ENCODE data around the gene R3HDM4. TPM values are rescaled to one million over a fixed set of nuclear protein-coding genes. Genes with fewer than 3 reads are reported as not detected.

Gene R3HDM4
- total and polyA plus RNA-seq, 10 of the 15 experiments (the other 5 are each of a cell fraction or from before 2014, with no cell fraction given): 1.3 to 65.8 (median 27.7) TPM

- TF ChIP-seq MYB (IDR thresholded peaks at IDR 0.05; ENCODE audit: borderline replicate concordance, low read depth, low read length): no peak
- no peak for TF ChIP-seq JUND (IDR thresholded peaks at IDR 0.05; ENCODE audit: low read depth, low read length)
- TF ChIP-seq POLR2A (IDR thresholded peaks at IDR 0.05; ENCODE audit: low read depth, low read length): 0 out of 2 replicates have a peak, but pooled peaks have one; percentile 16
- TF ChIP-seq ZBTB4 (CRISPR knock-in tag; IDR thresholded peaks at IDR 0.05): no peak
- TF ChIP-seq GABPA (IDR thresholded peaks at IDR 0.05; ENCODE audit: low read depth): no peak
- TF ChIP-seq ZZZ3 (IDR thresholded peaks at IDR 0.05; ENCODE audit: control insufficient read depth, insufficient read length, low read depth): no peak
- TF ChIP-seq, protein P1, sequence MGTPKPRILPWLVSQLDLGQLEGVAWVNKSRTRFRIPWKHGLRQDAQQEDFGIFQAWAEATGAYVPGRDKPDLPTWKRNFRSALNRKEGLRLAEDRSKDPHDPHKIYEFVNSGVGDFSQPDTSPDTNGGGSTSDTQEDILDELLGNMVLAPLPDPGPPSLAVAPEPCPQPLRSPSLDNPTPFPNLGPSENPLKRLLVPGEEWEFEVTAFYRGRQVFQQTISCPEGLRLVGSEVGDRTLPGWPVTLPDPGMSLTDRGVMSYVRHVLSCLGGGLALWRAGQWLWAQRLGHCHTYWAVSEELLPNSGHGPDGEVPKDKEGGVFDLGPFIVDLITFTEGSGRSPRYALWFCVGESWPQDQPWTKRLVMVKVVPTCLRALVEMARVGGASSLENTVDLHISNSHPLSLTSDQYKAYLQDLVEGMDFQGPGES (IDR thresholded peaks at IDR 0.05): no peak
Measured at GRCh38 chr19:917323-918151, 4.5 kb upstream of the R3HDM4 start, which contains the start of gene KISS1R (continued).

All from GM12878 (cell line).